NCI-H345 treated with DMSO at 0.1 percent for 48 hours (cell line): Measurements from ENCODE around the gene BRINP3.
A peak's percentile ranks its signal among the peaks of the same experiment; 100 is the strongest.

Source experiments
- DNase-seq: peaks from one replicate; lab custom pipeline; 2025; ENCODE audit not compliant: unreplicated experiment; lab: John Stamatoyannopoulos, UW

The BRINP3 gene

GRCh38 chr1:190453550-190453949 lies 24.1 kb downstream of the BRINP3 start:
- DNase-seq: no peak

DNA sequence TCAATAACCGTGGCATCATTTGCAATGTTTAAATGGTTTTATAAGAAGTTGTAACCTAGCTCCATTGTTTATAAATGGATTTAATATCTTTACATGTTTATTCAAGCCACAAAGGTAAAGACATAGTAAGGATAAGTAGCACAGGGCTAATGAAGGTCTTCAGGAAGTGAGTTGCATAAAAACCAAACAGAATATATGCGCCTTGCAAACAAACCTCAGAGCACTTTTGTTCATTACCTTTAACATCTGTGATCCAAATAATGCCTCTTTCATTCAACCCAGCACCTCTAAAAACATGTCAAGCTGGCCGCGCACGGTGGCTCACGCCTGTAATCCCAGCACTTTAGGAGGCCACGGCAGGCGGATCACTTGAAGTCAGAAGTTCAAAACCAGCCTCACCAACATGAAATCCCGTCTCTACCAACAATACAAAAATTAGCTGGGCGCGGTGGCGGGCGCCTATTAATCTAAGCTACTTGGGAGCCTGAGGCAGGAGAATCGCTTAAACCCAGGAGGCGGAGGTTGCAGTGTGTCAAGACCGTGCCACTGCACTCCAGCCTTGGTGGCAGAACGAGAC lies 25.3 kb downstream of the BRINP3 start:
- DNase-seq: no peak

DNA sequence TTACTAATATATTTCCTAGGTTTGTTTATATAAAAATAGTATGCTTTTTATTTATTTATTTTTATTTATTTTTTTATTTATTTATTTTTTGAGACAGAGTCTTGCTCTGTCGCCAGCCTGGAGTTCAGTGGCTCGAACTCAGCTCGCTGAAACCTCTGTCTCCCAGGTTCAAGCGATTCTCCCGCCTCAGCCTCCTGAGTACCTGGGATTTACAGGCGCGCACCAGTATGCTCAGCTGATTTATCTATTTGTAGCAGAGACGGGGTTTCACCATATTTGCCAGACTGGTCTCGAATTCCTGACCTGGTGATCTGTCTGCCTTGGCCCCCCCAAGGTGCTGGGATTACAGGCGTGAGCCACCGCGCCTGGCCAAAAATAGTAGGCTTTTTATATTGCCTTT lies 33.2 kb downstream of the BRINP3 start:
- DNase-seq: no peak

- DNase-seq: no peak
Observed at GRCh38 chr1:190439447-190439846, 38.2 kb downstream of the BRINP3 start.

DNA sequence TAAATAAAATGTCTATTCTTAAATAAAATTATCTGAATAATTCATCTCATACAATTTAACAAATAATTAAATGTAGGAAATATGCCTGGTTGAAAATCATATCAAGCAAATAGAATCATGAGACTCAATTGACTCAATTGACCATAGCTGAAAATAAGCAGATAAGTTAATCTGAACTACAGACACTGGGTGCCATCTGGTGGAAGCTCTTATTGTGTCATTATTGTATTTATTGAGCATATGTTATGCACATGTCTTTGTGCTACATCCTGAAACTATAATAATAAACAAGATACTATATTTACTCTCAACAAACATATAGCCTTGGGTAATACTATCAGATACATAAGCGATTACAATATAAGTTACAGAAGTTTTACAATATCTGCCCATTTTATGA lies 41.0 kb downstream of the BRINP3 start:
- peak; percentile 2 for DNase-seq

DNA sequence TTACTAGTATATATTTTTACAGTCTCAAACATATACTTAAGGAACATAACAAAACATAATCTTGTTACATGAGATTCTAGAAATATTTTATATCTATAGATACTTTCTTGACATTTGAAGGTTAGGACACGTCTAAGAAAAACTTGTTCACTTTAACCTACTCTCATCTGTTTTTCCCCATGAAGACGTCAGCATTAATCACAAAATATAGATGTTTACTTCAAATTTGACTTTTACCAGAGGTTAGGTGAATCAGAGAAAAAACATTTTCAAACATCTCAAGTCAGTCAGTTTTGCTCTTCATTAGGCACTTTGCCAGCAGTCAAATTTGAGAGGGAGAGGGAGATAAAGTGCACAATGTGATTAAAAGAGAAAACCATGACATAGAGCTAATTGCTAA lies 47.7 kb downstream of the BRINP3 start:
- no peak for DNase-seq

GRCh38 chr1:190429141-190429540 lies 48.5 kb downstream of the BRINP3 start:
- DNase-seq: no peak

DNA sequence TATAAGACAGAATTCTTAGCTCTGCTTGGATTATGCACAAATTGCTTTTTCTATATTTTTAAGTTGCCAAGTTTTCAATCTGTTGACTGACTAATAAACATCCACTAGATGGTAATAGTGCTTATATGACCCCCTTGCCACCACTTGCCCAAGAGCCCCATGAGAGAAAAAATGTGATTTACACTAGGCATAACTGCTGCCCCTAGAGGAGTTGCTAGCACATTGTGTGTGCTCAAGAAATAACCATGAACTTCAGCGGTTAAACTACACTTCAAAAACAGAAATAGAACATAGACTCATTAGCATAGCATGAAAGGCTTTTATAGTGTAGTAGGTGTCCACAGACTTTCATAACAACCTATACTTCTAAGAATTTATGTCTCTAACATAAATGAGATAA lies 61.4 kb downstream of the BRINP3 start:
- no peak for DNase-seq

DNA sequence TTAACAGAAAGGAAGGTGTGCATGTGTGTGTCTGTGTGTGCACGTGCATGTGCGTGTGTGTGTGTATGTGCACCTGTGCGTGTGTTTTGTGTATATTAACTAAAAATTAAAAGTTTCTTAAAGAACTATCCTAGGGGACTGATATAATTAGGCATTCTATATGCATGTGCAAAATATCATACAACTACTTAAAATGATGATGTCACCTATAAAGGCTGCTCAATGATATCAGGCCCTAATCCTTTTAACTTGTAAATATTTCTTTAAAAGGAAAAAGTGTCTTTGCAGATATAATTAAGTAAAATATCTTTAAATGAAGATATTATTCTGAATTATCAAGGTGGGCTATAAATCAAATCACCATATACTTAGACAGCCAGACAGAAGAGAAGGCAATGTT lies 64.5 kb downstream of the BRINP3 start:
- no peak for DNase-seq

DNA sequence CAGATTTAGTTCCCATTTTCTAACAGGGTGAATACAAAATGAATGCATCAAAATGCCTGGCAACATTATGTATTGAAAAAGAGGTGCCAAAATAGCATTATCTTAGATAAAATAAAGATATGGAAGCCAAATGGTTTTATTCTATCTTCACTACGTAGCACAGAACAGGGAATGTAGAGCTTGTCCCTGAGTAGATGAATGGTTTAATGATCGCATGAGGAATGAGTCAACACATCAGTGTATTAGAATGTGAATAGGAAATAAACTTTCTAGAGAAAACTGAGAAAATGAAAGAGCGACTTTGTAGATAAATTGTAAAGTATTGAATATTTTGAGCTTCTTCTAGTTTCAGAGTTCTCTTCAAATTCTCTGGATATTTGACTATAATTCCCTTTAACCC lies 74.3 kb downstream of the BRINP3 start:
- DNase-seq: no peak

- DNase-seq: no peak
Observed at GRCh38 chr1:190399233-190399632, 78.4 kb downstream of the BRINP3 start.

- no peak for DNase-seq
Observed at GRCh38 chr1:190391582-190391981, 86.1 kb downstream of the BRINP3 start.

- DNase-seq: no peak
Observed at GRCh38 chr1:190377991-190378390, 99.7 kb downstream of the BRINP3 start.

- DNase-seq: no peak
Observed at GRCh38 chr1:190377294-190377693, 100.4 kb downstream of the BRINP3 start.

- DNase-seq: no peak
Observed at GRCh38 chr1:190376044-190376443, 101.6 kb downstream of the BRINP3 start.

DNA sequence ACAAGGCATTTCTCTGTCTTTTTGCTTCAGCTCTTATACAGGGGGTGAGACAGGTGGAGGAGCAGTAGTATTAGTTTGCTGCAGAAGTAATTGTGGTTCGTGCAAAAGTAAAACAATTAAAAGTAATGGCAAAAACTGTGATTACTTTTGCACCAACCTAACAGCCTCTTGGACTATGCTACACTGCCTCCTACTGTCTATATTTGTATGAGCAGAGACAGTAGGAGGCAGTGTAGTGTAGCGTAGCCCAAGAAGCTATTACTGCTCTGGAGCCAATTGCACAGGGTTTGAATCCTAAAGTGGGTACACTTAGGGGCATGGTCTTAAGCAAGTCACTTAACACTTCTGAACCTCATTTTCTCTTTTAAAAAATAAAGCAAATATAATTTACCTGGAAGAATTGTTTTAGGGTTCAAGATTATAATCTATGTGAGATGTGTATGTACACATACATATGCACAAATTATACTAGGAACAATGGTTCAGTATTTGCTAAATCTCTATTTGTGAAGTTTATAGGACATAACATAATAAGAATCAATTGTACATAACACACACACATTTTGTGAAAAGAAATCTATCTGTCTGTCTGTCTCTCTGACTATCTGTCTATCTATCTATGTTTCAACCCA lies 103.8 kb downstream of the BRINP3 start:
- DNase-seq: no peak

- DNase-seq: no peak
Observed at GRCh38 chr1:190367200-190367599, 110.5 kb downstream of the BRINP3 start.

- no peak for DNase-seq
Observed at GRCh38 chr1:190365283-190365682, 112.4 kb downstream of the BRINP3 start.

DNA sequence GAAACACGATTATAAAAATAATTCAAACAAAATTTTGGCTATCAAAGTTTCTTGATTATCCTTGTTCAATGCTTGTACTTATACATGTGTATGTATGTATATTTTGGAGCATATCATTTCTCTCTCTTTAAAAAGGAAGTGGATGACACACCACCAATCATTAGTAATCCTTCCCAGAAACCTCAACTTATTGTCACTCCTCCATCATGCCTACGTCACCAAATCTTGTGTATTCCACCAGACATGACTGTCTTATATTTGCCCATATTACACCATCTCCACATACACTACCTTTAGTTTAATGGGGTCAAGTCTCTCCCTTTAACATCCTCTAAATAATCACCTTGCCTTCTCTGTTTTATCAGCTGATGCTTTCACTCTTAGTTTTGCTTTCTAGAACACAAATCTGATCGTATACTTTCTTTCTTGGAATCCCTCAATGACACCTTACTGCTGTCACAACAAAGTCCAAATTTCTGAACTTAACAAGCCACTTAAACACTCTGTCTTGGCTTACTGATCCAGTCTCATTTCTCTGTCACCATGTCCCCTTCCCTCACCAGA lies 124.0 kb downstream of the BRINP3 start:
- no peak for DNase-seq

DNA sequence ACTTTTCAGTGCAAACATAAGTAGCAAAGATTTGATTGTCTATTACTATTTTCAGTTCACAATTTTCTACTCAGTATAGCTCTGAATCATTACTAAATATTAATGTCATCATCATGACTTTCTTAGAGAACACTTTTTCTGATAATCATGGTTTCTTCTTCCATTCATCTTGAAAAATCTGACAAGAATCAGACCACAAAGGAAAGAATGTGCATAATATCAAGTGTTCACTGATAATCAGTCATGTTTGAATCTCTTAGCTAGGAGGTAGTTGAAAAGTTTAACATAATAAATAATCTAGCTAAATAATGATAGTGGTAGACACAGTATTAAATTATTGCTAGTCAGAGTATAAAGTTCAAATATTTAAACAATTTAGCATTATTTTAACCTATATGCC lies 133.2 kb downstream of the BRINP3 start:
- DNase-seq: no peak

DNA sequence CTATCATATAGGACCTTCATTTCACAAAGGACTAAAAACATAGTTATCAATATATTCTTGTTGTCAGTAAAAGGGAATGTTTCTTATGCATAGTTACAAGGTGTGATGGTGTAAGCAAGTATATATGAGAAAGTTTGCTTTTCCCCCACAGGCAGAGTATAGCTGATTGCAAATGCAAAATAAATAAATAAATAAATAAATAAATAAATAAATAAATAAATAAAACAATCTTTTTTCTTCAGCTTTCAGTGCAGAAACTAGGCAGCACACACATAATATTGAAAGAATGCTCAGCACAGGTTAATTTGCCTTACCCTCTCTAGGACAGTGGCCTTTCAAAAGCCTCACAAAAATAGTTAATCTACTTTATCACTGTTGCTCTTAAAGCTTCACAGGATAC lies 138.8 kb downstream of the BRINP3 start:
- no peak for DNase-seq

- DNase-seq: no peak
Observed at GRCh38 chr1:190328871-190329270, 148.8 kb downstream of the BRINP3 start.

GRCh38 chr1:190328361-190328760 lies 149.3 kb downstream of the BRINP3 start:
- DNase-seq: no peak
